ENCODE measurements around the gene SELENOW. TPM values are rescaled to one million over a fixed set of nuclear protein-coding genes. Genes with fewer than 3 reads are reported as not detected.
"Not testable (repeated sequence)": the region's sequence is repeated elsewhere in the genome, so short reads cannot be mapped to it uniquely, and the experiment has no call there.

The SELENOW gene
- total and polyA plus RNA-seq, 2 donors: 186 to 566 TPM

DNA sequence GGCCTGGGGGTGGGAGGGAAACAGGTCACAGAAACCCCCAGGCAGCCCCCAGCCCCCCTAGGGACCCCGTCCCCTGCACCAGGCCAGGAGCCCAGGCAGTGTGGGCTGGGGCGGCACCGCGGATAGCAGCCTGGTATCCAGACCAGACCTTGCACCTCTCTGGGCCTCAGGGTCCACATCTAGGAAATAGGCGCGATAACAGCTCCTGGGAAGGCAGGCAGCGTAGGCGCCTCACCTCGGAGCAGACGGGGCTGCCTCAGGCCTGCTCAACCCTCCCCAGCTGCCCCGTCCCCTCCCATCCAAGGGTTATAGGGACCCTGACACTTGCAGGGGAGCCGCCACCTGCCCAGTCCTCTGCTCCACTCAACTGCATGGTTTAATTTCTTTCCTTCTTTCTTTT is 25.2 kb downstream of the SELENOW start:
- not testable (repeated sequence) for H3K4me3 ChIP-seq (ENCODE audit: low read depth, low read length); DNase-seq (ENCODE audit: extremely low spot score); H3K36me3 ChIP-seq (ENCODE audit: insufficient read depth); H3K4me1 ChIP-seq (ENCODE audit: insufficient read depth); H3K27ac ChIP-seq (ENCODE audit: low read depth)
- WGBS: 92% methylated on average over 11 of the region's 12 CpGs

GRCh38 chr19:47804451-47804850 is 25.9 kb downstream of the SELENOW start, which contains the start of gene TPRX1:
TPRX1 (minus strand) TSS chr19:47804551; CDS start chr19:47804539, 12 bp downstream.
- H3K4me3 ChIP-seq (ENCODE audit: low read depth, low read length); H3K4me1 ChIP-seq (ENCODE audit: insufficient read depth); DNase-seq (ENCODE audit: extremely low spot score); H3K36me3 ChIP-seq (ENCODE audit: insufficient read depth); H3K27ac ChIP-seq (ENCODE audit: low read depth): not testable (repeated sequence)
- 84% methylated on average over 5 of the region's 5 CpGs for WGBS

- 85% methylated on average over 10 of the region's 10 CpGs for WGBS
- H3K4me3 ChIP-seq (ENCODE audit: low read depth, low read length): no peak overlapping the region
- H3K36me3 ChIP-seq (ENCODE audit: insufficient read depth): no peaks in the 10 kb centered on the region
- no peak overlapping the region for H3K27ac ChIP-seq (ENCODE audit: low read depth)
- DNase-seq (ENCODE audit: extremely low spot score): no peak
- no peaks in the 10 kb centered on the region for H3K4me1 ChIP-seq (ENCODE audit: insufficient read depth)
Measured at GRCh38 chr19:47805313-47805712, 26.8 kb downstream of the SELENOW start.

DNA sequence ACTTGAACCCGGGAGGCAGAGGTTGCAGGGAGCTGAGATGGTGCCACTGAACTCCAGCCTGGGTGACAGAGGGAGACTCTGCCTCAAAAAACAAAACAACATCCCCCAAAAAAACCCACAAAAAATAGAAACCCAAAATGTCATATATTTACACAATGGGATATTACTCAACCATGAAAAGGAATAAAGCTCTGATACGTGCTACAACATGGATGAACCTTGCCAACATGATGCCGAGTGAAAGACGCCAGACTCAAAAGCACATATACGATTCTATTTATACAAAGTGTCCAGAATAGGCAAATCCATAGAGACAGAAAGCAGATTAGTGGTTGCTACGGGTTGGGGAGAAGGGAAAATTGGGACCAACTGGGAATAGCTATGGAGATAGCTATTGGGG is 27.9 kb downstream of the SELENOW start:
- Histone ChIP-seq H3K4me1 (ENCODE audit: insufficient read depth) (no peaks in the 10 kb centered on the region), H3K36me3 (ENCODE audit: insufficient read depth) (no peaks in the 10 kb centered on the region), H3K27ac (ENCODE audit: low read depth) (no peak overlapping the region), H3K4me3 (ENCODE audit: low read depth, low read length) (no peak overlapping the region)
- DNase-seq (ENCODE audit: extremely low spot score): no peak
- WGBS: 87% methylated on average over 6 of the region's 6 CpGs

- DNase-seq (ENCODE audit: extremely low spot score): no peak
- H3K36me3 ChIP-seq (ENCODE audit: insufficient read depth): no peaks in the 10 kb centered on the region
- WGBS: 39% methylated on average over 17 of the region's 17 CpGs
- H3K4me1 ChIP-seq (ENCODE audit: insufficient read depth): no peaks in the 10 kb centered on the region
- no peak overlapping the region for H3K4me3 ChIP-seq (ENCODE audit: low read depth, low read length)
- H3K27ac ChIP-seq (ENCODE audit: low read depth): no peak overlapping the region
Measured at GRCh38 chr19:47813304-47813994, 34.9 kb downstream of the SELENOW start.

DNA sequence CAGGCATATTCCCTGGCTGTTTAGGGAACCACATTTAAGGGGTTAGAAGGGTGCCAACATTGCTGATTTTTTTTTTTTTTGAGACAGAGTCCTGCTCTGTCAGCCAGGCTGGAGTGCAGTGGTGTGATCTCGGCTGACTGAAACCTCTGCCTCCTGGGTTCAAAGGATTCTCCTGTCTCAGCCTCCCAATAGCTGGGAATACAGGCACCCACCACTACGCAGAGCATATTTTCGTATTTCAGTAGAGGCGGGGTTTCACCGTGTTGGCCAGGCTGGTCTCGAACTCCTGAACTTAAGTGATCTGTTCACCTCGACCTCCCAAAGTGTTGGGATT is 35.5 kb downstream of the SELENOW start:
- H3K4me1 ChIP-seq (ENCODE audit: insufficient read depth): no peaks in the 10 kb centered on the region
- no peak for DNase-seq (ENCODE audit: extremely low spot score)
- H3K36me3 ChIP-seq (ENCODE audit: insufficient read depth): no peaks in the 10 kb centered on the region
- H3K27ac ChIP-seq (ENCODE audit: low read depth): no peak overlapping the region
- 51% methylated on average over 7 of the region's 7 CpGs for WGBS
- H3K4me3 ChIP-seq (ENCODE audit: low read depth, low read length): no peak overlapping the region

DNA sequence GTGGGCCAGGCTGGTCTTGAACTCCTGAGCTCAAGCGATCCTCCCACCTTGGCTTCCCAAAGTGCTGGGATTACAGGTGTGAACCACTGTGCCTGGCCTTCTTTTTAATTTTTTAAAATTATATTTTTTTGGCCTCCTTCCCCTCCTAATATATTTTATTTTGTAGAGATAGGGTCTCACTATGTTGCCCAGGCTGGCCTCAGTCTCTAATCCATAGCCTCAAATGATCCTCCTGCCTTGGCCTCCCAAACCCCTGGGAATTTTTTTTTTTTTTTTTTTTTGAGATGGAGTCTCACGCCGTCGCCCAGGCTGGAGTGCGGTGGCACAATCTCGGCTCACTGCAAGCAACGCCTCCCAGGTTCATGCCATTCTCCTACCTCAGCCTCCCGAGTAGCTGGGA is 37.8 kb downstream of the SELENOW start:
- DNase-seq (ENCODE audit: extremely low spot score); H3K27ac ChIP-seq (ENCODE audit: low read depth); H3K4me1 ChIP-seq (ENCODE audit: insufficient read depth); H3K36me3 ChIP-seq (ENCODE audit: insufficient read depth); H3K4me3 ChIP-seq (ENCODE audit: low read depth, low read length): not testable (repeated sequence)
- WGBS: 97% methylated on average over 8 of the region's 8 CpGs

DNA sequence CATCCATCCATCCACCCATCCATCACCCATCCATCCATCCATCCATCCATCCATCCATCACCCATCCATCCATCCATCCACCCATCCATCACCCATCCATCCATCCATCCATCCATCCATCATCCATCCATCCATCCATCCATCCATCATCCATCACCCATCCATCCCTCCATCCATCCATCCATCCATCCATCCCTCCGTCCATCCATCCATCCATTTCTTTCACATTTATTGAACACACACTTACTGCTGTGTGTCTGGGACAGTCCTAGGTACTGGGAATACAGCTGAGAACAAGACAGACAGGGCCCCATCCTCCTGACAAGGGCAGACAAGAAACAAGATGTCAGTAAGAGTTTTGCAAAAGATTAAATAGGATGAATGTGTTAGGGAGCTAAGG is 39.7 kb downstream of the SELENOW start:
- H3K27ac ChIP-seq (ENCODE audit: low read depth); H3K4me3 ChIP-seq (ENCODE audit: low read depth, low read length); H3K4me1 ChIP-seq (ENCODE audit: insufficient read depth); H3K36me3 ChIP-seq (ENCODE audit: insufficient read depth); DNase-seq (ENCODE audit: extremely low spot score): not testable (repeated sequence)
- WGBS: 98% methylated on average over 1 of the region's 1 CpG

GRCh38 chr19:47819858-47820257 is 41.4 kb downstream of the SELENOW start:
- Histone ChIP-seq H3K4me1 (ENCODE audit: insufficient read depth) (no peaks in the 10 kb centered on the region), H3K27ac (ENCODE audit: low read depth) (no peak overlapping the region), H3K4me3 (ENCODE audit: low read depth, low read length) (no peak overlapping the region), H3K36me3 (ENCODE audit: insufficient read depth) (no peaks in the 10 kb centered on the region)
- DNase-seq (ENCODE audit: extremely low spot score): no peak
- 23% methylated on average over 10 of the region's 10 CpGs for WGBS

DNA sequence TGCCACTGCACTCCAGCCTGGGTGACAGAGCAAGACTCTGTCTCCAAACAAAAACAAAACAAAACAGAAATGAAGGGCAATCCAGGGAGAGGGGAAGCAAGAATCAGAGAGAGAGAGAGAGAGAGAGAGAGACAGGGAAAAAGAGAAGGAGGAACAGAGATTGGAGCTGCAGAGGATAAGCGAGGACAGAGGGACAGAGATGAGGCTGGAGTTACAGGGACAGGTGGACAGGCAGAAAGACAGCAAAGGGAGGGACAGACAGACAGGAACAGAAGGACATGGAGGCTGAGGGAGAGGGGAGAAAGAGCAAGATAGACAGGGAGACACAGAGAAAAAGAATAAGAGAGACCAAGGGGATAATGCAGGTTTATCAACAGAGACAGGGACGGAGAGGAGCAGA is 41.9 kb downstream of the SELENOW start:
- no peak for DNase-seq (ENCODE audit: extremely low spot score)
- Histone ChIP-seq H3K36me3 (ENCODE audit: insufficient read depth) (no peaks in the 10 kb centered on the region), H3K4me3 (ENCODE audit: low read depth, low read length) (no peak overlapping the region), H3K27ac (ENCODE audit: low read depth) (no peak overlapping the region), H3K4me1 (ENCODE audit: insufficient read depth) (no peaks in the 10 kb centered on the region)
- 68% methylated on average over 2 of the region's 2 CpGs for WGBS

DNA sequence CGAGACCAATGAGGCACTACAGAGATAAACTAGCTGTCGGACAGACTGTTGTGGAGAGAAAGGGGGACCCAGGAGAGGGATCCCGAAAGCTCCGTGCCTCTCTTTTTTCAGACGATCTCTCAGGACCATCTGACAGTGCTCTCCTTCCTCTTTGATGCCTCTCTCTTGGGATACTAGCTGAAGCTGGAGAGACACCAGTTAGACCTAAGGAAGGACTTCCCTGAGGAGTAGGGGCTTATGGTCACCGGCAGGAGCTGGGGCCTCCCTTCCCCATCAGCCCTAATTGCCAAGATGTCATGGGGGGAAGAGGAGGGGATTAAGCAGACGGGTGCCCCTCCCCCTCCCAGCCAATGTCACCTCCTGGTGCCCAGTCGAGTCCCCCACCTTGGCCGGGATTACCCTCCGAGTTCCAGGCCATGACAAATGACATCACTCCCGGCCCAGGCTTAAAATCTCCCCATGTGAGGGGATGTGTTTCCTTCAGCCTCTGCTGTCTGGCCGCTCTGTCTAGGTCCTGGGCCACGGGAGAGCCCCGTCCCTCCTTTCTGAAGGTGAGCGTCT is 43.0 kb downstream of the SELENOW start, which contains the start of gene CRX:
CRX (plus strand) TSS at position 478 of the 561 bp plus-strand sequence. CDS start 12,507 bp downstream, outside the sequence.
- H3K4me1 ChIP-seq (ENCODE audit: insufficient read depth): no peaks in the 10 kb centered on the region
- DNase-seq (ENCODE audit: extremely low spot score): no peak
- 44% methylated on average over 15 of the region's 15 CpGs for WGBS
- H3K4me3 ChIP-seq (ENCODE audit: low read depth, low read length): no peak within 1 kb of the TSS
- no peaks in the 10 kb centered on the region for H3K36me3 ChIP-seq (ENCODE audit: insufficient read depth)
- no peak within 1 kb of the TSS for H3K27ac ChIP-seq (ENCODE audit: low read depth)

GRCh38 chr19:47824396-47824795 is 45.9 kb downstream of the SELENOW start:
- no peak for DNase-seq (ENCODE audit: extremely low spot score)

GRCh38 chr19:47826800-47827199 is 48.3 kb downstream of the SELENOW start:
- Histone ChIP-seq H3K27ac (ENCODE audit: low read depth) (no peak overlapping the region), H3K4me1 (ENCODE audit: insufficient read depth) (no peaks in the 10 kb centered on the region), H3K36me3 (ENCODE audit: insufficient read depth) (no peaks in the 10 kb centered on the region), H3K4me3 (ENCODE audit: low read depth, low read length) (no peak overlapping the region)
- DNase-seq (ENCODE audit: extremely low spot score): no peak
- 87% methylated on average over 6 of the region's 6 CpGs for WGBS

More at GRCh38 chr19:47824396-47824795, 45.9 kb downstream of the SELENOW start:
- Histone ChIP-seq H3K4me1 (ENCODE audit: insufficient read depth) (no peaks in the 10 kb centered on the region), H3K36me3 (ENCODE audit: insufficient read depth) (no peaks in the 10 kb centered on the region), H3K27ac (ENCODE audit: low read depth) (no peak overlapping the region), H3K4me3 (ENCODE audit: low read depth, low read length) (no peak overlapping the region)
- 80% methylated on average over 6 of the region's 6 CpGs for WGBS

DNA sequence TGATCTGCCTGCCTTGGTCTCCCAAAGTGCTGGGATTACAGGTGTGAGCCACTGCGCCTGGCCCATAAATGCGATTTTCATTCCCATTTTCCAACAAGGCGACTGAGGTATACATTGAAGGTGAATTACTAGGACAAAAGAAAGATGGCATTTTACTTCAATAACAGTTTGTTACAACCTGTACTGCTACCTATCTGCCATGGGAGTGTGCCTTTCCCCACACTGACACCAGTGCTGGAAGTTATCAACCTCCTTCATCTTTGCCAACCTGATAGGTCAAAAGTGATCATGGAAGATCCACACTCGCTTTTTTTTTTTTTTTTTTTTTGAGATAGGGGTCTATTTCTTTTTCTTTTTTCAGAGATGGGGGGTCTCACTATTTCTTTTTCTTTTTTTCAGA is 54.2 kb downstream of the SELENOW start:
- no peak overlapping the region for H3K27ac ChIP-seq (ENCODE audit: low read depth)
- no peak for DNase-seq (ENCODE audit: extremely low spot score)
- no peaks in the 10 kb centered on the region for H3K36me3 ChIP-seq (ENCODE audit: insufficient read depth)
- WGBS: 82% methylated on average over 4 of the region's 4 CpGs
- no peaks in the 10 kb centered on the region for H3K4me1 ChIP-seq (ENCODE audit: insufficient read depth)
- H3K4me3 ChIP-seq (ENCODE audit: low read depth, low read length): no peak overlapping the region
